ENCODE results near the gene ACADL. TPM values are rescaled to one million over a fixed set of nuclear protein-coding genes. Genes with fewer than 3 reads are reported as not detected.
A peak's percentile ranks its signal among the peaks of the same experiment; 100 is the strongest.

ACADL gene
- total RNA-seq, 1 donor from 2014 or later, result 1.5 TPM

- no peaks in the 10 kb centered on the region for H3K27me3 ChIP-seq (ENCODE audit: control insufficient read depth, insufficient read depth, low read length)
- peak; percentile 58 for TF ChIP-seq CTCF (IDR thresholded peaks at IDR 0.05; ENCODE audit: insufficient read depth, low read length, poor library complexity, severe bottlenecking)
- no peaks in the 10 kb centered on the region for H3K36me3 ChIP-seq (ENCODE audit: control insufficient read depth, insufficient read depth, low read length)
- no peak overlapping the region for H3K4me3 ChIP-seq (ENCODE audit: low read depth, low read length)
- DNase-seq (ENCODE audit: low read depth), result no peak
These were observed 26.0 kb downstream of the ACADL start for GRCh38 chr2:210199186-210199765.

- H3K27me3 ChIP-seq (ENCODE audit: control insufficient read depth, insufficient read depth, low read length), result no peaks in the 10 kb centered on the region
- DNase-seq (ENCODE audit: low read depth), result peak; percentile 47
- no peak overlapping the region for H3K4me3 ChIP-seq (ENCODE audit: low read depth, low read length)
- no peak for TF ChIP-seq CTCF (IDR thresholded peaks at IDR 0.05; ENCODE audit: insufficient read depth, low read length, poor library complexity, severe bottlenecking)
- no peaks in the 10 kb centered on the region for H3K36me3 ChIP-seq (ENCODE audit: control insufficient read depth, insufficient read depth, low read length)
These were observed 26.9 kb downstream of the ACADL start for GRCh38 chr2:210198326-210198725.

- Histone ChIP-seq H3K27me3 (ENCODE audit: control insufficient read depth, insufficient read depth, low read length) (no peaks in the 10 kb centered on the region), H3K4me3 (ENCODE audit: low read depth, low read length) (no peak overlapping the region), H3K36me3 (ENCODE audit: control insufficient read depth, insufficient read depth, low read length) (no peaks in the 10 kb centered on the region)
- no peak for DNase-seq (ENCODE audit: low read depth)
- no peak for TF ChIP-seq CTCF (IDR thresholded peaks at IDR 0.05; ENCODE audit: insufficient read depth, low read length, poor library complexity, severe bottlenecking)
These were observed 27.5 kb downstream of the ACADL start for GRCh38 chr2:210197720-210198119.

GRCh38 chr2:210195101-210195852, 30.0 kb downstream of the ACADL start:
- Histone ChIP-seq H3K27me3 (ENCODE audit: control insufficient read depth, insufficient read depth, low read length) (no peaks in the 10 kb centered on the region), H3K36me3 (ENCODE audit: control insufficient read depth, insufficient read depth, low read length) (no peaks in the 10 kb centered on the region), H3K4me3 (ENCODE audit: low read depth, low read length) (peak overlapping the region; percentile 7)
- peak; percentile 48 for TF ChIP-seq CTCF (IDR thresholded peaks at IDR 0.05; ENCODE audit: insufficient read depth, low read length, poor library complexity, severe bottlenecking)
- no peak for DNase-seq (ENCODE audit: low read depth)

- H3K36me3 ChIP-seq (ENCODE audit: control insufficient read depth, insufficient read depth, low read length), result no peaks in the 10 kb centered on the region
- no peak for TF ChIP-seq CTCF (IDR thresholded peaks at IDR 0.05; ENCODE audit: insufficient read depth, low read length, poor library complexity, severe bottlenecking)
- no peak overlapping the region for H3K4me3 ChIP-seq (ENCODE audit: low read depth, low read length)
- H3K27me3 ChIP-seq (ENCODE audit: control insufficient read depth, insufficient read depth, low read length), result no peaks in the 10 kb centered on the region
- DNase-seq (ENCODE audit: low read depth), result no peak
These were observed 34.9 kb downstream of the ACADL start for GRCh38 chr2:210190345-210190744.
